Endothelial cell of umbilical vein (primary cell): ENCODE data around the gene BCAS4. TPM values are rescaled to one million over a fixed set of nuclear protein-coding genes. Genes with fewer than 3 reads are reported as not detected.

Source experiments
- BruUV-seq: library from RNA; stranded (reverse); fragments of 400-500 nt; replicated peaks from 2 replicates; lab custom pipeline; 2021; lab: Mats Ljungman, UMichigan
- CTCF ChIA-PET: fragments of 300-600, 350-600 bp; sonication (Branson Sonifier 250); formaldehyde crosslinking; loops from one replicate; lab custom pipeline; 2021; ENCODE audit warnings: antibody characterized with exemption, inconsistent platforms; lab: Charles Lee
- POLR2A ChIA-PET: fragments of 300-600, 350-600 bp; sonication (Branson Sonifier 250); formaldehyde crosslinking; loops from one replicate; lab custom pipeline; 2021; ENCODE audit warnings: antibody characterized with exemption, inconsistent platforms; lab: Charles Lee
- DNase-seq: peaks from one replicate; pipeline ENCODE4 v3.0.0-alpha.2; 2011; ENCODE audit warnings: low read depth, low spot score
- FAIRE-seq: peaks from 2 replicates; lab custom pipeline; 2011; peaks lifted over from hg19 to GRCh38; lab: Jason Lieb, UNC
- H2AFZ ChIP-seq: 2 replicates; pipeline ENCODE4 v1.6.0; 2012; ENCODE audit warnings: low read depth, low read length, control low read depth, inconsistent platforms
- H3K27ac ChIP-seq: 2 replicates; pipeline ENCODE4 v1.5.1; 2011; ENCODE audit warnings: low read depth, mild to moderate bottlenecking, control low read depth, low read length, moderate library complexity; ENCODE audit not compliant: insufficient read depth
- H3K27me3 ChIP-seq, 2 experiments: 2 replicates each; pipeline versions ENCODE4 v1.6.0 to v1.6.1; 2011; ENCODE audit warnings: low read length in 2 of 2, mixed read lengths in 1 of 2; ENCODE audit not compliant: control insufficient read depth in 2 of 2, insufficient read depth in 2 of 2
- H3K36me3 ChIP-seq, 2 experiments: 2 replicates in 1 of 2; 3 replicates in 1 of 2; pipeline ENCODE4 v1.5.1; 2011; ENCODE audit warnings: low read length in 2 of 2, mild to moderate bottlenecking in 1 of 2, moderate library complexity in 1 of 2; ENCODE audit not compliant: control insufficient read depth in 2 of 2, insufficient read depth in 2 of 2; ENCODE audit errors: extremely low read depth in 1 of 2
- H3K4me1 ChIP-seq: 3 replicates; pipeline ENCODE4 v1.5.1; 2011; ENCODE audit warnings: mild to moderate bottlenecking, low read length; ENCODE audit not compliant: control insufficient read depth, insufficient read depth; ENCODE audit errors: extremely low read depth
- H3K4me2 ChIP-seq: 2 replicates; pipeline ENCODE4 v1.6.1; 2011; ENCODE audit warnings: low read length, control low read depth, mixed read lengths; ENCODE audit not compliant: insufficient read depth
- H3K4me3 ChIP-seq, 3 experiments: fragments of 200-600 bp in 1 of 3; sonication (generic), shearing (Covaris generic) in 1 of 3; replicated peaks in 1 of 3; 2 replicates each; pipeline ENCODE4 v1.5.1; 2011 to 2016; ENCODE audit warnings: control low read depth in 3 of 3, low read length in 3 of 3, mild to moderate bottlenecking in 2 of 3, inconsistent platforms in 1 of 3, low read depth in 1 of 3, moderate library complexity in 1 of 3; ENCODE audit not compliant: insufficient read depth in 1 of 3
- H3K79me2 ChIP-seq: 2 replicates; pipeline ENCODE4 v1.6.0; 2012; ENCODE audit warnings: low read length, inconsistent platforms; ENCODE audit not compliant: control insufficient read depth, insufficient read depth
- H3K9ac ChIP-seq: replicated peaks from 2 replicates; pipeline ENCODE3; 2011; ENCODE audit warnings: low read length, control low read depth; ENCODE audit not compliant: insufficient read depth; ENCODE audit errors: extremely low read depth
- H3K9me1 ChIP-seq: replicated peaks from 3 replicates; pipeline ENCODE4 v1.6.0; 2011; ENCODE audit warnings: mild to moderate bottlenecking, low read length; ENCODE audit not compliant: control insufficient read depth, insufficient read depth; ENCODE audit errors: extremely low read depth
- H3K9me3 ChIP-seq: replicated peaks from 2 replicates; pipeline ENCODE4 v1.5.1; 2012; ENCODE audit warnings: low read length, inconsistent platforms; ENCODE audit not compliant: control insufficient read depth, insufficient read depth
- H4K20me1 ChIP-seq: replicated peaks from 2 replicates; pipeline ENCODE3; 2011; ENCODE audit warnings: mild to moderate bottlenecking, low read length; ENCODE audit not compliant: control insufficient read depth, insufficient read depth; ENCODE audit errors: extremely low read depth
- EZH2 ChIP-seq: IDR thresholded peaks from 2 replicates; pipeline ENCODE4 v1.6.1; 2012; ENCODE audit warnings: borderline replicate concordance, low read depth, mild to moderate bottlenecking, moderate library complexity, low read length, inconsistent platforms; ENCODE audit not compliant: severe bottlenecking
- FOS ChIP-seq: IDR thresholded peaks from 2 replicates; pipeline ENCODE4 v1.6.1; 2011; ENCODE audit warnings: mild to moderate bottlenecking, low read length, moderate library complexity, borderline replicate concordance; ENCODE audit not compliant: insufficient read depth
- GATA2 ChIP-seq: IDR thresholded peaks from 2 replicates; pipeline ENCODE4 v1.7.0; 2011; ENCODE audit warnings: low read depth, mild to moderate bottlenecking, moderate library complexity, mixed read lengths, low read length; ENCODE audit not compliant: insufficient read length, insufficient read depth
- JUN ChIP-seq: IDR thresholded peaks from 2 replicates; pipeline ENCODE4 v1.6.1; 2011; ENCODE audit warnings: borderline replicate concordance, low read depth; ENCODE audit not compliant: insufficient read length, insufficient read depth
- MYC ChIP-seq: IDR thresholded peaks from one replicate; pipeline ENCODE4 v1.6.1; 2011; ENCODE audit warnings: mild to moderate bottlenecking, low read depth, low read length
- POLR2A ChIP-seq: IDR thresholded peaks from 2 replicates; pipeline ENCODE4 v1.6.1; 2012; ENCODE audit warnings: low read depth, mild to moderate bottlenecking, control low read depth, low read length
- POLR2AphosphoS5 ChIP-seq: IDR thresholded peaks from 2 replicates; pipeline ENCODE4 v1.6.1; 2012; ENCODE audit warnings: low read depth, mild to moderate bottlenecking, control low read depth, low read length, moderate library complexity; ENCODE audit not compliant: insufficient read depth
- dilution Hi-C: fragments of 300-500 bp; cut with MboI; formaldehyde crosslinking; loops from one replicate; pipeline ENCODE4 v1.15.0; 2019; ENCODE audit warnings: low sequenced_read_pairs; ENCODE audit not compliant: extremely low pct_ligation_motif_present
- intact Hi-C: fragments of 100-400 bp; cut with micrococcal nuclease; formaldehyde crosslinking; loops from one replicate; pipeline ENCODE4 v1.10.0; 2022
- polyA plus RNA-seq, 4 experiments: library from polyadenylated mRNA; depleted of rRNA in 3 of 4; stranded (reverse) in 3 of 4; unstranded in 1 of 4; fragments of >200 nt; gene quantifications; 2 replicates each; pipeline versions ENCODE4 v1.2.1 to v1.2.3, GENCODE V29; 2011 to 2012; ENCODE audit warnings: missing spikeins in 1 of 4
- total RNA-seq: library from RNA; stranded (reverse); gene quantifications from 2 replicates; pipeline ENCODE4 v1.2.3, GENCODE V29; 2021
- TF ChIP-seq, protein P1 (sequence below): IDR thresholded peaks from 2 replicates; pipeline ENCODE4 v1.6.1; 2011; ENCODE audit not compliant: insufficient read depth, insufficient read length
- TF ChIP-seq, protein P2 (sequence below), 2 donors: IDR thresholded peaks; 1 replicate in 1 of 2; 2 replicates in 1 of 2; pipeline ENCODE4 v1.5.1; 2011; ENCODE audit warnings: low read length in 2 of 2, mild to moderate bottlenecking in 2 of 2, moderate library complexity in 2 of 2, control low read depth in 1 of 2, inconsistent platforms in 1 of 2, low read depth in 1 of 2; ENCODE audit not compliant: insufficient read depth in 1 of 2; ENCODE audit errors: extremely low read depth in 1 of 2

Gene BCAS4
- total and polyA plus RNA-seq, 2 donors (not counting 3 experiments of a cell fraction or from before 2014, with no cell fraction given), result 1.0 to 1.5 TPM

DNA sequence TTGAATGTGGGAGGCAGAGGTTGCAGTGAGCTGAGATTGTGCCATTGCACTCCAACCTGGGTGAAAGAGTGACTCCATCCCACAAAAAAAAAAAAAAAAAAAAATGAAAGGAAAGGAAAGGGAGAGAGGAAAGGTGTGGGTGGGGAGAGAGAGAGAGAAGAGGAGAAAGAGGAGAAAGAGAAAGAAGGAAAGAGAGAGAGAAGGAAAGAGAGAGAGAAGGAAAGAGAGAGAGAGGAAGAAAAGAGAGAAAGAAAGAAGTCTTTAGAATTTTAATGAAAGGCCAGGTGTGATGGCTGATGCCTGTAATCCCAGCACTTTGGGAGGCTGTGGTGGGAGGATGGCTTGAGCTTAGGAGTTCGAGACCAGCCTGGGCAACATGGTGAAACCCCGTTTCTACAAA is 7.7 kb upstream of the BCAS4 start:
- H3K9me1 ChIP-seq, result no peaks in the 10 kb centered on the region
- FAIRE-seq (no peak), DNase-seq (no peak)
- H3K9me3 ChIP-seq, result no peaks in the 10 kb centered on the region
- CTCF ChIA-PET, result interaction anchor here (1.4 to 1.8 kb wide), 2 partner anchors 8 to 10 kb away, joined by 4 to 8 read pairs; partner anchors contain the start of gene BCAS4
- H2AFZ ChIP-seq, result no peak overlapping the region
- no peaks in the 10 kb centered on the region for H4K20me1 ChIP-seq
- H3K27ac ChIP-seq, result no peak overlapping the region
- intact Hi-C loops, result no loop called here
- no peak overlapping the region for H3K9ac ChIP-seq
- H3K4me1 ChIP-seq, result peaks cover 4% of the 10 kb centered on the region
- H3K79me2 ChIP-seq, result no peaks in the 10 kb centered on the region
- no peak overlapping the region for H3K4me3 ChIP-seq
- H3K27me3 ChIP-seq, result peaks cover 0 to 4% of the 10 kb centered on the region in 2 experiments
- no peaks in the 10 kb centered on the region for H3K36me3 ChIP-seq
- POLR2A ChIA-PET, result no interaction called here
- TF ChIP-seq EZH2, result no peak
- TF ChIP-seq, protein P1, sequence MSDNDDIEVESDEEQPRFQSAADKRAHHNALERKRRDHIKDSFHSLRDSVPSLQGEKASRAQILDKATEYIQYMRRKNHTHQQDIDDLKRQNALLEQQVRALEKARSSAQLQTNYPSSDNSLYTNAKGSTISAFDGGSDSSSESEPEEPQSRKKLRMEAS, result no peak
- TF ChIP-seq POLR2AphosphoS5, result no peak
- TF ChIP-seq MYC, result no peak
- no peak for TF ChIP-seq POLR2A
- no peak for TF ChIP-seq GATA2
- TF ChIP-seq JUN, result no peak
- TF ChIP-seq FOS, result no peak
- TF ChIP-seq, protein P2, sequence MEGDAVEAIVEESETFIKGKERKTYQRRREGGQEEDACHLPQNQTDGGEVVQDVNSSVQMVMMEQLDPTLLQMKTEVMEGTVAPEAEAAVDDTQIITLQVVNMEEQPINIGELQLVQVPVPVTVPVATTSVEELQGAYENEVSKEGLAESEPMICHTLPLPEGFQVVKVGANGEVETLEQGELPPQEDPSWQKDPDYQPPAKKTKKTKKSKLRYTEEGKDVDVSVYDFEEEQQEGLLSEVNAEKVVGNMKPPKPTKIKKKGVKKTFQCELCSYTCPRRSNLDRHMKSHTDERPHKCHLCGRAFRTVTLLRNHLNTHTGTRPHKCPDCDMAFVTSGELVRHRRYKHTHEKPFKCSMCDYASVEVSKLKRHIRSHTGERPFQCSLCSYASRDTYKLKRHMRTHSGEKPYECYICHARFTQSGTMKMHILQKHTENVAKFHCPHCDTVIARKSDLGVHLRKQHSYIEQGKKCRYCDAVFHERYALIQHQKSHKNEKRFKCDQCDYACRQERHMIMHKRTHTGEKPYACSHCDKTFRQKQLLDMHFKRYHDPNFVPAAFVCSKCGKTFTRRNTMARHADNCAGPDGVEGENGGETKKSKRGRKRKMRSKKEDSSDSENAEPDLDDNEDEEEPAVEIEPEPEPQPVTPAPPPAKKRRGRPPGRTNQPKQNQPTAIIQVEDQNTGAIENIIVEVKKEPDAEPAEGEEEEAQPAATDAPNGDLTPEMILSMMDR (IDR thresholded peaks at IDR 0.05; ENCODE audit: extremely low read depth in 1 of 2, insufficient read depth in 1 of 2, low read depth in 1 of 2, low read length in 2 of 2), result no peak
- no TSS peak for BruUV-seq
- H3K4me2 ChIP-seq, result no peak overlapping the region
- dilution Hi-C loops, result no loop called here
